Hematopoietic multipotent progenitor cell treated with erythropoietin and hydrocortisone succinate and interleukin-3 and kit ligand, for 15 days (in vitro differentiated cells): Measurements from ENCODE around the gene IFRD2.

Source experiments
- DNase-seq: peaks from one replicate; pipeline ENCODE4 v3.0.0-alpha.2; 2015; ENCODE audit warnings: low spot score

IFRD2 gene

GRCh38 chr3:50302095-50303012 is 10.1 kb upstream of the IFRD2 start:
- no peak for DNase-seq

- DNase-seq, result no peak
Observed at GRCh38 chr3:50300681-50301254, 8.5 kb upstream of the IFRD2 start.

- DNase-seq, result peak; percentile 58
Observed at GRCh38 chr3:50299929-50300680, 7.9 kb upstream of the IFRD2 start.

- no peak for DNase-seq
Observed at GRCh38 chr3:50299638-50299928, 7.4 kb upstream of the IFRD2 start.

GRCh38 chr3:50298836-50299637 is 6.8 kb upstream of the IFRD2 start, which contains the start of the genes HYAL3 and NAA80:
TSS of gene HYAL3 (minus strand) at chr3:50299405. CDS start at chr3:50295602, 3,803 bp downstream.
TSS of gene NAA80 (minus strand) at chr3:50299405. CDS start at chr3:50297463, 1,942 bp downstream.
- peak; percentile 100 for DNase-seq

- DNase-seq, result peak; percentile 39
Observed at GRCh38 chr3:50297896-50298725, 5.9 kb upstream of the IFRD2 start.

GRCh38 chr3:50297384-50297775 is 5.2 kb upstream of the IFRD2 start:
- DNase-seq, result peak; percentile 53

GRCh38 chr3:50296721-50297383 is 4.6 kb upstream of the IFRD2 start:
- no peak for DNase-seq

- DNase-seq, result no peak
Observed at GRCh38 chr3:50295553-50296431, 3.6 kb upstream of the IFRD2 start.

GRCh38 chr3:50294492-50295403 is 2.5 kb upstream of the IFRD2 start:
- DNase-seq, result no peak

GRCh38 chr3:50294089-50294488 is 1.9 kb upstream of the IFRD2 start:
- DNase-seq, result no peak

GRCh38 chr3:50293079-50293801 is 1.0 kb upstream of the IFRD2 start:
- no peak for DNase-seq

GRCh38 chr3:50290161-50290641 is 2.0 kb downstream of the IFRD2 start:
- no peak for DNase-seq

GRCh38 chr3:50289130-50289529 is 3.1 kb downstream of the IFRD2 start:
- no peak for DNase-seq

GRCh38 chr3:50288387-50289007 is 3.7 kb downstream of the IFRD2 start:
- no peak for DNase-seq

GRCh38 chr3:50287262-50287661 is 5.0 kb downstream of the IFRD2 start:
- DNase-seq, result no peak
